GM23248 (cell line): ENCODE data around the gene MB. TPM values are rescaled to one million over a fixed set of nuclear protein-coding genes. Genes with fewer than 3 reads are reported as not detected.
A peak's percentile ranks its signal among the peaks of the same experiment; 100 is the strongest.

Experiments
- DNase-seq: peaks from one replicate; pipeline ENCODE4 v3.0.0-alpha.2; 2015
- H2AFZ ChIP-seq: fragments of 200-600 bp; sonication (generic); 2 replicates; pipeline ENCODE4 v1.6.1; 2016; ENCODE audit warnings: antibody characterized with exemption
- H3F3A ChIP-seq: fragments of 200-600 bp; sonication (generic); 2 replicates; pipeline ENCODE4 v1.6.1; 2016; ENCODE audit warnings: mild to moderate bottlenecking, antibody characterized with exemption, mixed run types; ENCODE audit not compliant: insufficient read depth
- H3K27ac ChIP-seq: fragments of 200-600 bp; sonication (generic); 2 replicates; pipeline ENCODE4 v1.5.1; 2016; ENCODE audit warnings: mild to moderate bottlenecking
- H3K27me3 ChIP-seq: fragments of 200-600 bp; sonication (generic); replicated peaks from 2 replicates; pipeline ENCODE4 v1.6.1; 2016; ENCODE audit warnings: mild to moderate bottlenecking; ENCODE audit not compliant: insufficient read depth
- H3K36me3 ChIP-seq: fragments of 200-600 bp; sonication (generic); 2 replicates; pipeline ENCODE4 v1.6.1; 2016; ENCODE audit warnings: low read depth, mild to moderate bottlenecking
- H3K4me1 ChIP-seq: fragments of 200-600 bp; sonication (generic); 2 replicates; pipeline ENCODE4 v1.6.1; 2016; ENCODE audit warnings: mild to moderate bottlenecking; ENCODE audit not compliant: insufficient read depth
- H3K4me2 ChIP-seq: fragments of 200-600 bp; sonication (generic); one replicate; pipeline ENCODE4 v1.6.1; 2016; ENCODE audit warnings: mild to moderate bottlenecking; ENCODE audit not compliant: unreplicated experiment
- H3K4me3 ChIP-seq: fragments of 200-600 bp; sonication (generic); 2 replicates; pipeline ENCODE4 v1.5.1; 2016; ENCODE audit warnings: mild to moderate bottlenecking
- H3K79me2 ChIP-seq: fragments of 200-600 bp; sonication (generic); 2 replicates; pipeline ENCODE4 v1.6.1; 2016; ENCODE audit warnings: mild to moderate bottlenecking; ENCODE audit not compliant: insufficient read depth
- H3K9ac ChIP-seq: fragments of 200-600 bp; sonication (generic); 2 replicates; pipeline ENCODE4 v1.6.1; 2016; ENCODE audit warnings: mild to moderate bottlenecking
- H3K9me2 ChIP-seq: fragments of 200-600 bp; sonication (generic); 2 replicates; pipeline ENCODE4 v1.6.1; 2016; ENCODE audit warnings: mixed run types, mild to moderate bottlenecking, moderate library complexity; ENCODE audit not compliant: insufficient read depth
- H3K9me3 ChIP-seq: fragments of 200-600 bp; sonication (generic); one replicate; pipeline ENCODE4 v1.6.1; 2017; ENCODE audit warnings: low read depth
- H4K20me1 ChIP-seq: fragments of 200-600 bp; sonication (generic); 2 replicates; pipeline ENCODE4 v1.6.0; 2016; ENCODE audit not compliant: insufficient read depth
- EZH2 ChIP-seq: fragments of 200-600 bp; sonication (generic); IDR thresholded peaks from 2 replicates; pipeline ENCODE4 v1.6.1; 2018; ENCODE audit warnings: antibody characterized with exemption, mild to moderate bottlenecking; ENCODE audit not compliant: insufficient read depth, poor library complexity, severe bottlenecking
- EZH2phosphoT487 ChIP-seq: fragments of 200-600 bp; sonication (generic); IDR thresholded peaks from 2 replicates; pipeline ENCODE4 v1.6.1; 2018; ENCODE audit warnings: antibody characterized with exemption, moderate library complexity, mild to moderate bottlenecking, low read depth; ENCODE audit not compliant: insufficient read depth
- WGBS, 2 experiments: methylation state at CpG; one replicate each; pipeline ENCODE4 v1.1.6; 2015 to 2017; ENCODE audit warnings: low lambda C conversion rate in 2 of 2, low coverage in 1 of 2; ENCODE audit errors: missing lambda C conversion rate in 2 of 2; 5-methylcytosine and 5-hydroxymethylcytosine counted together
- in situ Hi-C: fragments of 300-500 bp; cut with MboI; formaldehyde crosslinking; loops from 2 replicates; pipeline ENCODE4 v1.15.0; 2020
- polyA plus RNA-seq: library from polyadenylated mRNA; unstranded; fragments of >200 nt; fragmentation: Nextera tagmentation; extraction: Ambion mirVana; gene quantifications from 2 replicates; pipeline ENCODE4 v1.2.1, GENCODE V29; 2016
- total RNA-seq: library from RNA; depleted of rRNA; stranded (reverse); fragments of >200 nt; shearing (Covaris generic); gene quantifications from 2 replicates; pipeline ENCODE4 v1.2.3, GENCODE V29; 2014

The MB gene
- total and polyA plus RNA-seq, 2 experiments from 2014 or later: not detected

- Histone ChIP-seq H3K9me3 (no peaks in the 10 kb centered on the region), H3K36me3 (no peaks in the 10 kb centered on the region), H3K79me2 (no peaks in the 10 kb centered on the region), H4K20me1 (no peaks in the 10 kb centered on the region), H3K4me1 (peaks cover 16% of the 10 kb centered on the region), H3K9ac (no peak overlapping the region), H3K27me3 (no peaks in the 10 kb centered on the region), H3K4me3 (no peak overlapping the region), H2AFZ (no peak overlapping the region), H3K9me2 (no peaks in the 10 kb centered on the region), H3F3A (peaks cover 9% of the 10 kb centered on the region; the same call in 1 of the 2 replicates), H3K27ac (no peak overlapping the region), H3K4me2 (no peak overlapping the region)
- WGBS, 2 experiments: 91 to 97% methylated on average over 2 of the region's 2 CpGs
- TF ChIP-seq EZH2phosphoT487 (no peak), EZH2 (no peak)
- peak; percentile 65 for DNase-seq
- in situ Hi-C loops: no loop called here
Observed at GRCh38 chr22:35642305-35642741, 25.2 kb upstream of the MB start.

GRCh38 chr22:35641494-35642120 lies 24.5 kb upstream of the MB start:
- H3F3A ChIP-seq: peaks cover 6% of the 10 kb centered on the region; the same call in 1 of the 2 replicates
- no peaks in the 10 kb centered on the region for H4K20me1 ChIP-seq
- 62 to 71% methylated on average over 7 of the region's 7 CpGs for WGBS, 2 experiments
- H3K4me1 ChIP-seq: peaks cover 16% of the 10 kb centered on the region
- no peak overlapping the region for H3K4me3 ChIP-seq
- TF ChIP-seq EZH2 (no peak), EZH2phosphoT487 (no peak)
- no peak overlapping the region for H3K9ac ChIP-seq
- DNase-seq: no peak
- H3K9me3 ChIP-seq: no peaks in the 10 kb centered on the region
- no peaks in the 10 kb centered on the region for H3K36me3 ChIP-seq
- H3K79me2 ChIP-seq: no peaks in the 10 kb centered on the region
- no peak overlapping the region for H3K27ac ChIP-seq
- H3K4me2 ChIP-seq: no peak overlapping the region
- H2AFZ ChIP-seq: no peak overlapping the region
- no peaks in the 10 kb centered on the region for H3K27me3 ChIP-seq
- no peaks in the 10 kb centered on the region for H3K9me2 ChIP-seq
- in situ Hi-C loops: no loop called here

- Histone ChIP-seq H3K4me3 (no peak overlapping the region), H3K9ac (peak overlapping the region; percentile 88), H3K4me1 (peaks cover 16% of the 10 kb centered on the region), H2AFZ (peak overlapping the region; percentile 95), H3K36me3 (no peaks in the 10 kb centered on the region), H3K27me3 (no peaks in the 10 kb centered on the region), H3K4me2 (peak overlapping the region; percentile 70), H3K79me2 (no peaks in the 10 kb centered on the region), H3K27ac (peak overlapping the region; percentile 91), H3K9me3 (no peaks in the 10 kb centered on the region), H3F3A (peaks cover 6% of the 10 kb centered on the region; the same call in 1 of the 2 replicates), H4K20me1 (no peaks in the 10 kb centered on the region), H3K9me2 (no peaks in the 10 kb centered on the region)
- TF ChIP-seq EZH2 (no peak), EZH2phosphoT487 (no peak)
- 2 to 4% methylated on average over 13 of the region's 13 CpGs for WGBS, 2 experiments
- DNase-seq: peak; percentile 92
- in situ Hi-C loops: loop anchor here (10.0 kb wide), 1 partner anchor 276 kb away; no protein-coding TSS in a partner anchor
Observed at GRCh38 chr22:35638410-35638809, 21.3 kb upstream of the MB start.

GRCh38 chr22:35638001-35638400 lies 20.9 kb upstream of the MB start:
- Histone ChIP-seq H3K9me2 (no peaks in the 10 kb centered on the region), H3K79me2 (no peaks in the 10 kb centered on the region), H3K9ac (peak overlapping the region; percentile 88), H3K27me3 (no peaks in the 10 kb centered on the region), H3K4me2 (peak overlapping the region; percentile 70), H2AFZ (peak overlapping the region; percentile 95), H3K36me3 (no peaks in the 10 kb centered on the region), H3K27ac (peak overlapping the region; percentile 91), H3F3A (peaks cover 6% of the 10 kb centered on the region; the same call in 1 of the 2 replicates), H3K9me3 (no peaks in the 10 kb centered on the region), H3K4me1 (peaks cover 16% of the 10 kb centered on the region), H4K20me1 (no peaks in the 10 kb centered on the region), H3K4me3 (no peak overlapping the region)
- 27 to 29% methylated on average over 5 of the region's 5 CpGs for WGBS, 2 experiments
- peak; percentile 66 for DNase-seq
- no peak for TF ChIP-seq EZH2phosphoT487
- TF ChIP-seq EZH2: no peak
- in situ Hi-C loops: loop anchor here (10.0 kb wide), 1 partner anchor 277 kb away; no protein-coding TSS in a partner anchor
